Measurements from ENCODE around the gene TCTN1. TPM values are rescaled to one million over a fixed set of nuclear protein-coding genes. Genes with fewer than 3 reads are reported as not detected.

The TCTN1 gene
- total RNA-seq, 6 experiments from 2014 or later = 24.2 to 30.3 (median 25.6) TPM

- TF ChIP-seq CTCF (IDR thresholded peaks at IDR 0.05) = no peak
- peaks cover 31% of the 10 kb centered on the region for H3K4me1 Mint-ChIP-seq (ENCODE audit: low read depth)
- peaks cover 4% of the 10 kb centered on the region for H3K27me3 Mint-ChIP-seq (ENCODE audit: insufficient read depth)
- H3K9me3 Mint-ChIP-seq = no peaks in the 10 kb centered on the region
- no peak overlapping the region for H3K27ac Mint-ChIP-seq
- no peak for DNase-seq
- no peak overlapping the region for H3K4me3 Mint-ChIP-seq
- peaks cover 10% of the 10 kb centered on the region; the same call in 1 of the 2 replicates for H3K36me3 Mint-ChIP-seq (ENCODE audit: low read depth)
These were observed 22.6 kb downstream of the TCTN1 start for GRCh38 chr12:110636516-110636915.

GRCh38 chr12:110637869-110638441 is 24.0 kb downstream of the TCTN1 start:
- no peak for TF ChIP-seq CTCF (IDR thresholded peaks at IDR 0.05)
- DNase-seq = peak; percentile 6
- no peaks in the 10 kb centered on the region for H3K9me3 Mint-ChIP-seq
- peaks cover 10% of the 10 kb centered on the region; the same call in 1 of the 2 replicates for H3K36me3 Mint-ChIP-seq (ENCODE audit: low read depth)
- H3K4me1 Mint-ChIP-seq (ENCODE audit: low read depth) = peaks cover 31% of the 10 kb centered on the region
- no peak overlapping the region for H3K27ac Mint-ChIP-seq
- H3K4me3 Mint-ChIP-seq = no peak overlapping the region
- H3K27me3 Mint-ChIP-seq (ENCODE audit: insufficient read depth) = peaks cover 4% of the 10 kb centered on the region

- Mint-ChIP-seq H3K4me1 (ENCODE audit: low read depth) (peaks cover 31% of the 10 kb centered on the region), H3K27ac (peak overlapping the region; percentile 84), H3K4me3 (no peak overlapping the region; the same call in 1 of the 2 replicates), H3K9me3 (no peaks in the 10 kb centered on the region), H3K27me3 (ENCODE audit: insufficient read depth) (peaks cover 4% of the 10 kb centered on the region), H3K36me3 (ENCODE audit: low read depth) (peaks cover 10% of the 10 kb centered on the region)
- DNase-seq = no peak
- TF ChIP-seq CTCF (IDR thresholded peaks at IDR 0.05) = no peak
These were observed 24.9 kb downstream of the TCTN1 start for GRCh38 chr12:110638796-110639195.

- DNase-seq = peak; percentile 59
- H3K27ac Mint-ChIP-seq = peak overlapping the region; percentile 84
- H3K4me3 Mint-ChIP-seq = peak overlapping the region; percentile 16; the same call in 1 of the 2 replicates
- H3K9me3 Mint-ChIP-seq = no peaks in the 10 kb centered on the region
- H3K36me3 Mint-ChIP-seq (ENCODE audit: low read depth) = peaks cover 10% of the 10 kb centered on the region
- H3K27me3 Mint-ChIP-seq (ENCODE audit: insufficient read depth) = peaks cover 4% of the 10 kb centered on the region
- no peak for TF ChIP-seq CTCF (IDR thresholded peaks at IDR 0.05)
- H3K4me1 Mint-ChIP-seq (ENCODE audit: low read depth) = peaks cover 37% of the 10 kb centered on the region
These were observed 25.6 kb downstream of the TCTN1 start for GRCh38 chr12:110639336-110640141.

- H3K27ac Mint-ChIP-seq = no peak overlapping the region
- H3K36me3 Mint-ChIP-seq (ENCODE audit: low read depth) = peaks cover 10% of the 10 kb centered on the region
- no peaks in the 10 kb centered on the region for H3K9me3 Mint-ChIP-seq
- DNase-seq = no peak
- no peak for TF ChIP-seq CTCF (IDR thresholded peaks at IDR 0.05)
- H3K4me3 Mint-ChIP-seq = no peak overlapping the region
- H3K27me3 Mint-ChIP-seq (ENCODE audit: insufficient read depth) = peaks cover 4% of the 10 kb centered on the region
- peaks cover 37% of the 10 kb centered on the region for H3K4me1 Mint-ChIP-seq (ENCODE audit: low read depth)
These were observed 26.5 kb downstream of the TCTN1 start for GRCh38 chr12:110640275-110641025.
